ENCODE results near the gene CES5A.
"Not testable (repeated sequence)": the region's sequence is repeated elsewhere in the genome, so short reads cannot be mapped to it uniquely, and the experiment has no call there.

CES5A gene

GRCh38 chr16:55803681-55804080 is 71.5 kb downstream of the CES5A start:
- not testable (repeated sequence) for H3K27me3 ChIP-seq (ENCODE audit: insufficient read depth, poor library complexity, severe bottlenecking); H3K36me3 ChIP-seq (ENCODE audit: low read depth); H3K27ac ChIP-seq (ENCODE audit: poor library complexity, severe bottlenecking); ATAC-seq (ENCODE audit: low read depth); H3K4me3 ChIP-seq (ENCODE audit: severe bottlenecking); DNase-seq (ENCODE audit: low spot score); H3K9me3 ChIP-seq (ENCODE audit: severe bottlenecking); H3K4me1 ChIP-seq (ENCODE audit: insufficient read depth, poor library complexity, severe bottlenecking)

Measured in RWPE2 (cell line).